Body of pancreas (tissue), 4 donors: Measurements from ENCODE around the gene HDC. TPM values are rescaled to one million over a fixed set of nuclear protein-coding genes. Genes with fewer than 3 reads are reported as not detected.

ENCODE experiments used
- ATAC-seq: fragments of 150-250 bp; one replicate; pipeline ENCODE4 v1.9.1; 2016
- DNase-seq, 4 donors: peaks; one replicate each; pipeline ENCODE4 v3.0.0-alpha.2; 2019
- H3K27ac ChIP-seq, 4 donors: fragments of 200-600 bp; sonication (generic); 1 replicate in 3 of 4; 2 replicates in 1 of 4; pipeline versions ENCODE4 v1.5.1 to v1.6.1; 2016 to 2019; ENCODE audit warnings: mild to moderate bottlenecking in 1 of 4, mixed read lengths in 1 of 4, moderate library complexity in 1 of 4
- H3K27me3 ChIP-seq, 2 donors: fragments of 200-600 bp; sonication (generic); one replicate each; pipeline ENCODE4 v1.6.0; 2016; ENCODE audit warnings: mild to moderate bottlenecking in 1 of 2
- H3K36me3 ChIP-seq, 2 donors: fragments of 200-600 bp; sonication (generic); replicated peaks in 1 of 2; 2 replicates each; pipeline ENCODE4 v1.5.1; 2016; ENCODE audit warnings: low read depth in 2 of 2; ENCODE audit not compliant: insufficient read depth in 1 of 2
- H3K4me1 ChIP-seq: fragments of 200-600 bp; sonication (generic); one replicate; pipeline ENCODE4 v1.6.0; 2016
- H3K4me3 ChIP-seq, 2 donors: fragments of 200-600 bp; sonication (generic); 1 replicate in 1 of 2; 2 replicates in 1 of 2; pipeline ENCODE4 v1.5.1; 2016 to 2019
- H3K9me3 ChIP-seq, 3 donors: fragments of 200-600 bp; sonication (generic); 1 replicate in 2 of 3; 2 replicates in 1 of 3; pipeline ENCODE4 v1.5.1; 2016
- CTCF ChIP-seq, 7 experiments: fragments of 450-650 bp in 4 of 7; fragments of 200-600 bp in 3 of 7; sonication (generic) in 3 of 7; IDR thresholded peaks; one replicate each; pipeline ENCODE4 v1.5.1; 2016 to 2019; ENCODE audit warnings: antibody characterized with exemption in 7 of 7
- POLR2A ChIP-seq, 3 donors: fragments of 450-650 bp; IDR thresholded peaks; one replicate each; pipeline ENCODE4 v1.6.1; 2016; ENCODE audit warnings: antibody characterized with exemption in 3 of 3, mild to moderate bottlenecking in 2 of 3
- WGBS, 2 donors: methylation state at CpG; one replicate each; pipeline ENCODE4 v1.1.5; 2017; 5-methylcytosine and 5-hydroxymethylcytosine counted together
- intact Hi-C: fragments of 100-400 bp; cut with DNase I; formaldehyde crosslinking; loops from one replicate; pipeline ENCODE4 v1.15.1; 2023
- total RNA-seq, 2 donors: library from RNA; depleted of rRNA; stranded (reverse); fragments of >200 nt; gene quantifications; one replicate each; pipeline ENCODE4 v1.1.0, GENCODE V29; 2016

Gene HDC
- total RNA-seq, 2 donors from 2014 or later, result not detected

GRCh38 chr15:50302581-50302980 is 37.1 kb upstream of the HDC start:
- 100% methylated on average over 1 of the region's 1 CpG for WGBS, 2 donors

GRCh38 chr15:50298340-50298739 is 32.8 kb upstream of the HDC start:
- peaks cover 4 to 6% of the 10 kb centered on the region in 2 donors for H3K36me3 ChIP-seq
- TF ChIP-seq POLR2A (IDR thresholded peaks at IDR 0.05) (no peak), CTCF (IDR thresholded peaks at IDR 0.05) (no peak)
- no peak for ATAC-seq
- no peak overlapping the region for H3K4me3 ChIP-seq
- no peak overlapping the region for H3K27ac ChIP-seq
- no peaks in the 10 kb centered on the region for H3K27me3 ChIP-seq
- 94 to 97% methylated on average over 2 of the region's 2 CpGs for WGBS, 2 donors
- intact Hi-C loops, result no loop called here
- no peaks in the 10 kb centered on the region for H3K9me3 ChIP-seq
- H3K4me1 ChIP-seq, result no peaks in the 10 kb centered on the region
- DNase-seq, result no peak

More at GRCh38 chr15:50302581-50302980, 37.1 kb upstream of the HDC start:
- DNase-seq, result no peak
- ATAC-seq, result no peak
- no peak overlapping the region for H3K27ac ChIP-seq
- no peaks in the 10 kb centered on the region for H3K9me3 ChIP-seq
- TF ChIP-seq CTCF (IDR thresholded peaks at IDR 0.05) (no peak), POLR2A (IDR thresholded peaks at IDR 0.05) (no peak)
- H3K4me3 ChIP-seq, result no peak overlapping the region
- intact Hi-C loops, result no loop called here
- H3K27me3 ChIP-seq, result no peaks in the 10 kb centered on the region
- H3K4me1 ChIP-seq, result no peaks in the 10 kb centered on the region
- peaks cover 4 to 6% of the 10 kb centered on the region in 2 donors for H3K36me3 ChIP-seq

- ATAC-seq (no peak), DNase-seq (no peak)
- Histone ChIP-seq H3K36me3 (peaks cover 4% of the 10 kb centered on the region in 2 donors), H3K27me3 (no peaks in the 10 kb centered on the region), H3K4me3 (no peak overlapping the region), H3K27ac (no peak overlapping the region), H3K4me1 (no peaks in the 10 kb centered on the region), H3K9me3 (no peaks in the 10 kb centered on the region)
- 82 to 88% methylated on average over 1 of the region's 1 CpG for WGBS, 2 donors
- intact Hi-C loops, result no loop called here
- no peak for TF ChIP-seq CTCF (IDR thresholded peaks at IDR 0.05)
- no peak for TF ChIP-seq POLR2A (IDR thresholded peaks at IDR 0.05)
Measured at GRCh38 chr15:50295966-50296365, 30.4 kb upstream of the HDC start.

GRCh38 chr15:50289749-50290148 is 24.2 kb upstream of the HDC start:
- H3K4me1 ChIP-seq, result no peaks in the 10 kb centered on the region
- WGBS, 2 donors, result 96 to 100% methylated on average over 2 of the region's 2 CpGs
- H3K4me3 ChIP-seq, result no peak overlapping the region
- no peak for ATAC-seq
- TF ChIP-seq CTCF (IDR thresholded peaks at IDR 0.05), result no peak
- TF ChIP-seq POLR2A (IDR thresholded peaks at IDR 0.05), result no peak
- H3K27ac ChIP-seq, result no peak overlapping the region
- H3K36me3 ChIP-seq, result peaks cover 5 to 6% of the 10 kb centered on the region in 2 donors
- intact Hi-C loops, result no loop called here
- DNase-seq, result no peak
- H3K27me3 ChIP-seq, result no peaks in the 10 kb centered on the region
- H3K9me3 ChIP-seq, result no peaks in the 10 kb centered on the region

GRCh38 chr15:50287324-50288116 is 22.0 kb upstream of the HDC start:
- no peak overlapping the region for H3K4me3 ChIP-seq
- WGBS, 2 donors, result 89 to 91% methylated on average over 6 of the region's 6 CpGs
- no peak for ATAC-seq
- no peak for TF ChIP-seq POLR2A (IDR thresholded peaks at IDR 0.05)
- no peak for TF ChIP-seq CTCF (IDR thresholded peaks at IDR 0.05)
- H3K27ac ChIP-seq, result no peak overlapping the region
- peaks cover 5 to 6% of the 10 kb centered on the region in 2 donors for H3K36me3 ChIP-seq
- H3K9me3 ChIP-seq, result no peaks in the 10 kb centered on the region
- intact Hi-C loops, result no loop called here
- no peak for DNase-seq
- no peaks in the 10 kb centered on the region for H3K4me1 ChIP-seq
- H3K27me3 ChIP-seq, result no peaks in the 10 kb centered on the region
